ENCODE data around the gene CARD11. TPM values are rescaled to one million over a fixed set of nuclear protein-coding genes. Genes with fewer than 3 reads are reported as not detected.
A peak's percentile ranks its signal among the peaks of the same experiment; 100 is the strongest.
"Not testable (repeated sequence)": the region's sequence is repeated elsewhere in the genome, so short reads cannot be mapped to it uniquely, and the experiment has no call there.

The CARD11 gene
- total RNA-seq, 1 donor from 2014 or later, result 1.4 TPM

DNA sequence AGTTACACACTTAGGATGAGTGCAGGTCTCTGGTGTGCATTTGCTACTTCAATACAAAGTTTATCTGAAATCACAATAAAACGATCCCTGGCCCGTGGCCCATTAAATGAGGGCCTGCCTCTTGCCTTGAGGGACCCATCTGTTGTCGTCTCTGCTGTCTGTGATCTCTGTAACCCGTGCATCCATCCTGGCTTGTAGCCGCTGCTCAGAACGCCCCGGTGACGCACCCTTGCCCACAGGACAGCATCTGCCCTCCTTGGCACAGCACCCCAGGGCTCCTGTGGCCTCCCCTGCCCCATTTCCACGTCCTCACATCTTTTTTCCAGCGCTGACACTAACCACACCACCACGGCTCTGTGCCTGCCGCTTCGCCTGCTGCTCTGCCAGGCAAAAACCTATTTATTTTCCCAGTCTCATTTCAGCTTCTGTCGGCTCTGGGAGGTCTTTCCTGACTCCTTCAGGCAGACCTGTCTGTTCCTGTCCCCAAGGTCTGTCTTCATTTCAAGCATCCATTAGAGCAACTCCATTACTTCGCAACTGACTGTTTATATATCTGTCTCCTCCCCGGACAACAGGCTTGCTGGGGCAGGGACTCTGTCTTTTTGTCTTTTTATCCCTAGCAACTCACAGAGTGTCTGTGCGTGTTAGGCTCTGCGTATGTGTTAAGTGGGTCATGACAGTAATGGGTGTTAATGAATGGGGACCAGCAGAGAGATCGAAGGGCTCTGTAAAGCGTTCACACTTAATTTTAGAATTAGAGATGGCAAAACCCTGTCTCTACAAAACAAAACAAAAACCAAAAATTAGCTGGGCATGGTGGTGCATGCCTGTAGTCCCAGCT, 16.4 kb downstream of the CARD11 start:
- peak overlapping the region; percentile 95 for H3K27ac Mint-ChIP-seq (ENCODE audit: unreplicated experiment)
- peaks cover 2% of the 10 kb centered on the region for H3K27me3 Mint-ChIP-seq (ENCODE audit: unreplicated experiment)
- no peak for TF ChIP-seq CTCF (IDR thresholded peaks at IDR 0.05; ENCODE audit: partially characterized antibody, unreplicated experiment)
- H3K4me3 Mint-ChIP-seq (ENCODE audit: unreplicated experiment), result peak overlapping the region; percentile 63
- H3K9me3 Mint-ChIP-seq (ENCODE audit: unreplicated experiment), result peaks cover 10% of the 10 kb centered on the region
- no peak for DNase-seq
- H3K36me3 Mint-ChIP-seq (ENCODE audit: unreplicated experiment), result peaks cover under 1% of the 10 kb centered on the region
- peaks cover 28% of the 10 kb centered on the region for H3K4me1 Mint-ChIP-seq (ENCODE audit: low read depth, unreplicated experiment)

- TF ChIP-seq CTCF (IDR thresholded peaks at IDR 0.05; ENCODE audit: partially characterized antibody, unreplicated experiment), result no peak
- Mint-ChIP-seq H3K27me3 (ENCODE audit: unreplicated experiment) (peaks cover 2% of the 10 kb centered on the region), H3K27ac (ENCODE audit: unreplicated experiment) (no peak overlapping the region), H3K4me1 (ENCODE audit: low read depth, unreplicated experiment) (peaks cover 28% of the 10 kb centered on the region), H3K9me3 (ENCODE audit: unreplicated experiment) (peaks cover 10% of the 10 kb centered on the region), H3K36me3 (ENCODE audit: unreplicated experiment) (peaks cover 14% of the 10 kb centered on the region), H3K4me3 (ENCODE audit: unreplicated experiment) (no peak overlapping the region)
- DNase-seq, result no peak
Observed at GRCh38 chr7:3025616-3026015, 18.1 kb downstream of the CARD11 start.

- peaks cover 3% of the 10 kb centered on the region for H3K9me3 Mint-ChIP-seq (ENCODE audit: unreplicated experiment)
- no peak overlapping the region for H3K27ac Mint-ChIP-seq (ENCODE audit: unreplicated experiment)
- no peak for TF ChIP-seq CTCF (IDR thresholded peaks at IDR 0.05; ENCODE audit: partially characterized antibody, unreplicated experiment)
- H3K4me1 Mint-ChIP-seq (ENCODE audit: low read depth, unreplicated experiment), result peaks cover under 1% of the 10 kb centered on the region
- H3K4me3 Mint-ChIP-seq (ENCODE audit: unreplicated experiment), result no peak overlapping the region
- peaks cover 29% of the 10 kb centered on the region for H3K36me3 Mint-ChIP-seq (ENCODE audit: unreplicated experiment)
- H3K27me3 Mint-ChIP-seq (ENCODE audit: unreplicated experiment), result no peaks in the 10 kb centered on the region
- DNase-seq, result no peak
Observed at GRCh38 chr7:3021825-3022224, 21.8 kb downstream of the CARD11 start.

DNA sequence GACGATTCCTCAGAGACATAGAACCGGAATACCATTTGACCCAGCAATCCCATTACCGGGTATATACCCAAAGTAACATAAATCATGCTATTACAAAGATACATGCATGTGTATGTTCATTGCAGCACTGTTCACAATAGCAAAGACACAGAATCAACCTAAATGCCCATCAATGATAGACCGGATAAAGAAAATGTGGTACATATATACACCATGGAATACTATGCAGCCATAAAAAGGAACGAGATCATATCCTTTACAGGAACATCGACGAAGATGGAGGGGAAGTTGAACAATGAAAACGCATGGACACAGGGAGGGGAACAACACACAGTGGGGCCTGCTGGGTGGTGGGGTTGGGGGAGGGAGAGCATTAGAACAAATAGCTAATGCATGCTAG, 22.4 kb downstream of the CARD11 start:
- peaks cover 29% of the 10 kb centered on the region for H3K36me3 Mint-ChIP-seq (ENCODE audit: unreplicated experiment)
- not testable (repeated sequence) for H3K4me3 Mint-ChIP-seq (ENCODE audit: unreplicated experiment); H3K4me1 Mint-ChIP-seq (ENCODE audit: low read depth, unreplicated experiment); H3K27me3 Mint-ChIP-seq (ENCODE audit: unreplicated experiment); DNase-seq; H3K27ac Mint-ChIP-seq (ENCODE audit: unreplicated experiment); H3K9me3 Mint-ChIP-seq (ENCODE audit: unreplicated experiment)

DNA sequence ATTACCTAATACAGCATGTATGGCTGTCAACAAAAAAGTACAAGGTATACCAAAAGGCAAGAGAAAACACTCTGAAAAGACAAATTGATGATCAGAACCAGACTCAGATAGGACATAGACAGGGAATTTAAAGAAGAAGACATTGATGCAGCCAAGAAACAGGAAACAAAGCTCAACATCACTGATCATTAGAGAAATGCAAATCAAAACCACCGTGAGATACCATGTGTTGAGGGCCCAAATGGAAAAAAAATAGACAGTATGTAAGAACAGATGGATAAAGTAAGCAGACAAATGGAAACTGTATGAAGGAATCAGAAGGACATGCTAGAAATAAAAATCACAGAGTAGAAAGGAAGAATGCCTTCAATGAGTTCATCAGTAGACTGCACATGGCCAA, 23.3 kb downstream of the CARD11 start:
- DNase-seq, result no peak
- peaks cover 29% of the 10 kb centered on the region for H3K36me3 Mint-ChIP-seq (ENCODE audit: unreplicated experiment)
- H3K27me3 Mint-ChIP-seq (ENCODE audit: unreplicated experiment), result no peaks in the 10 kb centered on the region
- H3K4me1 Mint-ChIP-seq (ENCODE audit: low read depth, unreplicated experiment), result no peaks in the 10 kb centered on the region
- TF ChIP-seq CTCF (IDR thresholded peaks at IDR 0.05; ENCODE audit: partially characterized antibody, unreplicated experiment), result no peak
- peaks cover 3% of the 10 kb centered on the region for H3K9me3 Mint-ChIP-seq (ENCODE audit: unreplicated experiment)
- H3K27ac Mint-ChIP-seq (ENCODE audit: unreplicated experiment), result no peak overlapping the region
- no peak overlapping the region for H3K4me3 Mint-ChIP-seq (ENCODE audit: unreplicated experiment)
